Gastroesophageal sphincter (tissue), 4 donors: ENCODE measurements around the gene PTPN12. TPM values are rescaled to one million over a fixed set of nuclear protein-coding genes. Genes with fewer than 3 reads are reported as not detected.

Experiments
- ATAC-seq: fragments of 150-250 bp; one replicate; pipeline ENCODE4 v1.9.1; 2016; ENCODE audit warnings: mild to moderate bottlenecking, moderate library complexity
- H3K27ac ChIP-seq, 4 donors: fragments of 200-600 bp; sonication (generic) in 3 of 4; 1 replicate in 3 of 4; 2 replicates in 1 of 4; pipeline ENCODE4 v1.5.1; 2016 to 2019
- H3K27me3 ChIP-seq: fragments of 200-600 bp; sonication (generic); one replicate; pipeline ENCODE4 v1.5.1; 2019
- H3K36me3 ChIP-seq, 2 donors: fragments of 200-600 bp; sonication (generic); one replicate each; pipeline ENCODE4 v1.5.1; 2019; ENCODE audit warnings: control low read depth in 1 of 2
- H3K4me1 ChIP-seq, 3 donors: fragments of 200-600 bp; sonication (generic); 1 replicate in 2 of 3; 2 replicates in 1 of 3; pipeline ENCODE4 v1.5.1; 2016 to 2019; ENCODE audit warnings: control low read depth in 2 of 3
- H3K4me3 ChIP-seq, 2 donors: fragments of 200-600 bp; sonication (generic); one replicate each; pipeline ENCODE4 v1.5.1; 2019; ENCODE audit warnings: mild to moderate bottlenecking in 1 of 2, moderate library complexity in 1 of 2
- H3K9me3 ChIP-seq, 3 donors: fragments of 200-600 bp; sonication (generic); one replicate each; pipeline ENCODE4 v1.5.1; 2017 to 2019; ENCODE audit warnings: control low read depth in 2 of 3
- CTCF ChIP-seq, 4 experiments: fragments of 200-600 bp in 2 of 4; fragments of 450-650 bp in 2 of 4; sonication (generic) in 1 of 4; IDR thresholded peaks; one replicate each; pipeline ENCODE4 v1.5.1; 2017 to 2019; ENCODE audit warnings: antibody characterized with exemption in 4 of 4, mild to moderate bottlenecking in 2 of 4, moderate library complexity in 2 of 4
- EP300 ChIP-seq: sonication (generic); formaldehyde crosslinking; IDR thresholded peaks from one replicate; pipeline ENCODE4 v1.6.1; 2017; ENCODE audit warnings: antibody characterized with exemption, mild to moderate bottlenecking
- POLR2A ChIP-seq, 2 donors: fragments of 450-650 bp; IDR thresholded peaks; one replicate each; pipeline ENCODE4 v1.6.1; 2017; ENCODE audit warnings: antibody characterized with exemption in 2 of 2, mild to moderate bottlenecking in 2 of 2, moderate library complexity in 1 of 2
- POLR2AphosphoS5 ChIP-seq: sonication (generic); formaldehyde crosslinking; IDR thresholded peaks from one replicate; pipeline ENCODE4 v1.6.1; 2017; ENCODE audit warnings: antibody characterized with exemption
- WGBS, 2 donors: methylation state at CpG; one replicate each; pipeline ENCODE4 v1.1.5; 2018; ENCODE audit warnings: low coverage in 1 of 2; 5-methylcytosine and 5-hydroxymethylcytosine counted together
- total RNA-seq, 4 donors: library from RNA; depleted of rRNA; stranded (reverse); fragments of >200 nt; gene quantifications; one replicate each; pipeline ENCODE4 v1.1.0, GENCODE V29; 2016

PTPN12 gene
- total RNA-seq, 4 donors from 2014 or later, result 87.1 to 147 (median 100) TPM

GRCh38 chr7:77543910-77544309 is 6.8 kb downstream of the PTPN12 start:
- no peak for TF ChIP-seq EP300
- TF ChIP-seq POLR2A (IDR thresholded peaks at IDR 0.05), result no peak
- TF ChIP-seq CTCF (IDR thresholded peaks at IDR 0.05), result no peak
- no peak for TF ChIP-seq POLR2AphosphoS5
- no peak overlapping the region for H3K4me3 ChIP-seq
- H3K27me3 ChIP-seq, result no peaks in the 10 kb centered on the region
- 62 to 64% methylated on average over 4 of the region's 4 CpGs for WGBS, 2 donors
- peak overlapping the region in 1 of 4 donors; percentile 24 for H3K27ac ChIP-seq
- H3K36me3 ChIP-seq, result no peaks in the 10 kb centered on the region
- peaks cover 11 to 93% (median 18%) of the 10 kb centered on the region in 3 donors for H3K4me1 ChIP-seq
- no peaks in the 10 kb centered on the region for H3K9me3 ChIP-seq
- ATAC-seq, result no peak

GRCh38 chr7:77544518-77544917 is 7.4 kb downstream of the PTPN12 start:
- Histone ChIP-seq H3K9me3 (no peaks in the 10 kb centered on the region), H3K4me3 (no peak overlapping the region), H3K36me3 (no peaks in the 10 kb centered on the region), H3K27me3 (no peaks in the 10 kb centered on the region), H3K27ac (peak overlapping the region in 1 of 4 donors; percentile 24), H3K4me1 (peaks cover 18 to 93% (median 20%) of the 10 kb centered on the region in 3 donors)
- no peak for ATAC-seq
- TF ChIP-seq EP300 (no peak), CTCF (IDR thresholded peaks at IDR 0.05) (no peak), POLR2A (IDR thresholded peaks at IDR 0.05) (no peak), POLR2AphosphoS5 (no peak)
- 27 to 31% methylated on average over 2 of the region's 2 CpGs for WGBS, 2 donors

- Histone ChIP-seq H3K4me1 (peaks cover 6 to 91% (median 20%) of the 10 kb centered on the region in 3 donors), H3K27ac (peak overlapping the region in 1 of 4 donors; percentile 32), H3K27me3 (no peaks in the 10 kb centered on the region), H3K36me3 (no peaks in the 10 kb centered on the region), H3K4me3 (no peak overlapping the region), H3K9me3 (no peaks in the 10 kb centered on the region)
- 59 to 86% methylated on average over 3 of the region's 3 CpGs for WGBS, 2 donors
- ATAC-seq, result no peak
- TF ChIP-seq POLR2A (IDR thresholded peaks at IDR 0.05) (no peak), POLR2AphosphoS5 (no peak), CTCF (IDR thresholded peaks at IDR 0.05) (no peak), EP300 (no peak)
Observed at GRCh38 chr7:77548206-77548605, 11.1 kb downstream of the PTPN12 start.

GRCh38 chr7:77549106-77549870 is 12.2 kb downstream of the PTPN12 start:
- Histone ChIP-seq H3K9me3 (no peaks in the 10 kb centered on the region), H3K4me1 (peaks cover 6 to 85% (median 20%) of the 10 kb centered on the region in 3 donors), H3K27ac (peak overlapping the region in 2 of 4 donors; percentile 28 to 42), H3K36me3 (no peaks in the 10 kb centered on the region), H3K4me3 (no peak overlapping the region), H3K27me3 (no peaks in the 10 kb centered on the region)
- TF ChIP-seq CTCF (IDR thresholded peaks at IDR 0.05) (no peak), POLR2A (IDR thresholded peaks at IDR 0.05) (no peak)
- 65 to 78% methylated on average over 3 of the region's 3 CpGs for WGBS, 2 donors
- no peak for ATAC-seq

- TF ChIP-seq POLR2AphosphoS5, result no peak
- 68 to 69% methylated on average over 3 of the region's 3 CpGs for WGBS, 2 donors
Observed at GRCh38 chr7:77550586-77550985, 13.5 kb downstream of the PTPN12 start.

More at GRCh38 chr7:77550586-77550985, 13.5 kb downstream of the PTPN12 start:
- H3K9me3 ChIP-seq, result no peaks in the 10 kb centered on the region
- peaks cover 6 to 72% (median 17%) of the 10 kb centered on the region in 3 donors for H3K4me1 ChIP-seq
- H3K27me3 ChIP-seq, result no peaks in the 10 kb centered on the region
- no peaks in the 10 kb centered on the region for H3K36me3 ChIP-seq
- H3K27ac ChIP-seq, result no peak overlapping the region
- ATAC-seq, result no peak
- H3K4me3 ChIP-seq, result no peak overlapping the region
